Activated naive CD4-positive, alpha-beta T cell treated with anti-CD3 and anti-CD28 coated beads, Interleukin-2, amount 10 ng/mL, durations not matched to agents 5 hours and 36 hours (primary cell): ENCODE results near the gene CCT6B. TPM values are rescaled to one million over a fixed set of nuclear protein-coding genes. Genes with fewer than 3 reads are reported as not detected.

ENCODE experiments used
- total RNA-seq, 2 experiments: library from RNA; stranded (reverse); gene quantifications; one replicate each; pipeline ENCODE4 v1.2.3, GENCODE V29; 2021

CCT6B gene
- 1 to 10 TPM; 1.0 to 1.5 TPM for total RNA-seq

GRCh38 chr17:34961093-34961911 is at the start of gene CCT6B, which contains the start of gene ZNF830:
Gene CCT6B (minus strand): TSS chr17:34961460. CDS start chr17:34961393, 67 bp downstream.
Gene ZNF830 (plus strand): TSS chr17:34961540. CDS start chr17:34961567, 27 bp downstream.

GRCh38 chr17:34980353-34980680 is 19.1 kb upstream of the CCT6B start, which contains the start of gene LIG3:
Gene LIG3 (plus strand): TSS chr17:34980512. CDS start chr17:34983006, 2,494 bp downstream.

Other genes starting within 250 kb of the CCT6B start
- gene ZNF830, start 80 bp upstream of the CCT6B start, total RNA-seq = 10 to 100 TPM; 27.0 to 27.9 TPM
- 10 to 100 TPM; 29.1 to 33.6 TPM for gene LIG3, start 19.1 kb upstream of the CCT6B start, total RNA-seq
- gene RFFL, start 102.2 kb upstream of the CCT6B start, total RNA-seq = 10 to 100 TPM; 29.3 to 34.8 TPM
- 10 to 100 TPM; 27.1 to 28.7 TPM for gene RAD51D, start 158.4 kb upstream of the CCT6B start, total RNA-seq
- not detected for gene FNDC8, start 160.2 kb upstream of the CCT6B start, total RNA-seq
- gene NLE1, start 180.8 kb upstream of the CCT6B start, total RNA-seq = 10 to 100 TPM; 21.3 to 22.5 TPM
- under 1 TPM; 0.10 TPM for gene UNC45B, start 186.4 kb upstream of the CCT6B start, total RNA-seq
- gene SLC35G3, start 232.9 kb upstream of the CCT6B start, total RNA-seq = not detected